ENCODE measurements around the gene PHC2. TPM values are rescaled to one million over a fixed set of nuclear protein-coding genes. Genes with fewer than 3 reads are reported as not detected.
A peak's percentile ranks its signal among the peaks of the same experiment; 100 is the strongest.

Gene PHC2
- total and polyA plus RNA-seq, 7 experiments from 2014 or later = 10.0 to 45.5 (median 35.0) TPM

DNA sequence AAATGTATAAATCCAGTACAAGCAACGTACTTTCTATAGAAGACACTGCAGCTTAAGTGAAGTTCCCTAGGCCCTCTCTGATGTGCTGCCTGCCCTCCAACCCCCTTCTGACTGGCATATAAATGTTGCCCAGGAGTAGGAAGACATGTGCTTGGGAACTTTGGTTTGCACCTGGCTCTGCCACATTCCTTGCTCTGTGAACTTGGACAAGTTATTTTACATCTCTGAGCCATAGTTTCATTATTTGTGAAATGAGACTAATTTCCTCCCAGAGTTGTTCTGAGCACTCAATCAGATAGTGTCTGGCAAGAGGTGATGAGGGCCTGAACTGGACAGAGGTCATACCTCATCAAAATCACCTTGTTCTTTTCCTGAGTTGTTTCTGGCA, 3.5 kb upstream of the PHC2 start:
- Mint-ChIP-seq H3K4me1 (peaks cover 0 to 5% (median 4%) of the 10 kb centered on the region in 7 donors), H3K4me3 (no peak overlapping the region), H3K27me3 (peaks cover 0 to 43% (median under 1%) of the 10 kb centered on the region in 5 donors), H3K36me3 (no peaks in the 10 kb centered on the region), H3K9me3 (no peaks in the 10 kb centered on the region), H3K27ac (no peak overlapping the region)
- Histone ChIP-seq H3K36me3 (ENCODE audit: control insufficient read depth in 2 of 3, insufficient read depth in 3 of 3, low read length in 3 of 3) (no peaks in the 10 kb centered on the region), H3K27me3 (ENCODE audit: control insufficient read depth in 2 of 2, insufficient read depth in 2 of 2, low read length in 2 of 2) (no peaks in the 10 kb centered on the region), H3K4me1 (ENCODE audit: control insufficient read depth in 2 of 2, insufficient read depth in 2 of 2, low read length in 2 of 2) (peaks cover 0 to 6% of the 10 kb centered on the region in 2 donors), H3K9me3 (ENCODE audit: control insufficient read depth in 2 of 3, low read length in 3 of 3) (no peaks in the 10 kb centered on the region), H3K4me3 (ENCODE audit: low read length) (no peak overlapping the region), H3K27ac (ENCODE audit: low read depth, low read length) (no peak overlapping the region)
- ChIA-PET POLR2A (no interaction called here), CTCF (no interaction called here)
- intact Hi-C loops (cut with micrococcal nuclease) = no loop called here
- no peak for ATAC-seq
- no peak for DNase-seq

DNA sequence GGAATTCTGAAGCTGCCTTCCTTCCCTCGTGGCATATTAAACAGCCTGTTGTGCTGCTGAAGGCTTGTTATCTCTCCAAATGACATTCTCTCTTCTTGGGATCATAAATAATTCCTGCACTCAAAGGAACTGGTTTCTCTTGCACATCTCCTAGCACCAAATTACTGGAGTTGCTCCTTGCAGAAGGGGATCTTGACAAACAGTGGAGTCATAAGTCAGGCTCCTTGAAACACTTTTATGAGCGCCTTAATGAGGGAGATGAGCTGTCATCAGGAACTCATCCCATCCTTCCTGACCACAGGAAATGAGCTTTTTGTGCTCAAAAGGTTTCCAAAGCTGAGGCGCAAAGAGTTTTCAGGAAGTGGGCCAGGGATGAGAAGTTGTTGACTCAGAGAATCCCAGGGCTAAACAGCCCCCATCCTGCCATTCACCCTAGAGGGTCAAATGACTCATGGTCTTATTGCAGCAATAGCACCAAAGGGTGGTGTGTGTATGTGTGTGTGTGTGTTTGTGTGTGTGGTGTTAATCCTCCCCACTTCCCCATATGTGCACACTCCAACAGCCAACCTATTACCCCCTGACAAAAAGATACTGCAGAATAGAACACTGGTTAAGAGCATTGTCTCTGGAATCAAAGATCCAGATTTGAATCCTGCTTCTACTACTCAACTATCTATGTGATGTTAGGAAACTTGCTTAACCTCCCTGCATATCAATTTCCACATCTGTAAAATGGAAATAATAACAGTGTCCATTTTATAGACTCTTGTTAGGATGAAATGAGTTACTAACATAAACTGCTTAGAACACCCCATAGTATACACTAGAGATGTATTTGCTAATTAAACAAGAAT, 2.8 kb upstream of the PHC2 start:
- Mint-ChIP-seq H3K4me1 (peaks cover 0 to 5% (median 4%) of the 10 kb centered on the region in 7 donors), H3K27ac (no peak overlapping the region), H3K27me3 (peaks cover 0 to 41% (median 0%) of the 10 kb centered on the region in 5 donors), H3K36me3 (no peaks in the 10 kb centered on the region), H3K4me3 (no peak overlapping the region), H3K9me3 (no peaks in the 10 kb centered on the region)
- H3K27me3 ChIP-seq (ENCODE audit: control insufficient read depth in 2 of 2, insufficient read depth in 2 of 2, low read length in 2 of 2) = no peaks in the 10 kb centered on the region
- POLR2A ChIA-PET = no interaction called here
- no peak overlapping the region for H3K27ac ChIP-seq (ENCODE audit: low read depth, low read length)
- H3K9me3 ChIP-seq (ENCODE audit: control insufficient read depth in 2 of 3, low read length in 3 of 3) = no peaks in the 10 kb centered on the region
- CTCF ChIA-PET = no interaction called here
- intact Hi-C loops (cut with micrococcal nuclease) = no loop called here
- no peak overlapping the region for H3K4me3 ChIP-seq (ENCODE audit: low read length)
- peak; percentile 51 for ATAC-seq
- no peaks in the 10 kb centered on the region for H3K36me3 ChIP-seq (ENCODE audit: control insufficient read depth in 2 of 3, insufficient read depth in 3 of 3, low read length in 3 of 3)
- H3K4me1 ChIP-seq (ENCODE audit: control insufficient read depth in 2 of 2, insufficient read depth in 2 of 2, low read length in 2 of 2) = peaks cover 0 to 6% of the 10 kb centered on the region in 2 donors
- no peak for DNase-seq

DNA sequence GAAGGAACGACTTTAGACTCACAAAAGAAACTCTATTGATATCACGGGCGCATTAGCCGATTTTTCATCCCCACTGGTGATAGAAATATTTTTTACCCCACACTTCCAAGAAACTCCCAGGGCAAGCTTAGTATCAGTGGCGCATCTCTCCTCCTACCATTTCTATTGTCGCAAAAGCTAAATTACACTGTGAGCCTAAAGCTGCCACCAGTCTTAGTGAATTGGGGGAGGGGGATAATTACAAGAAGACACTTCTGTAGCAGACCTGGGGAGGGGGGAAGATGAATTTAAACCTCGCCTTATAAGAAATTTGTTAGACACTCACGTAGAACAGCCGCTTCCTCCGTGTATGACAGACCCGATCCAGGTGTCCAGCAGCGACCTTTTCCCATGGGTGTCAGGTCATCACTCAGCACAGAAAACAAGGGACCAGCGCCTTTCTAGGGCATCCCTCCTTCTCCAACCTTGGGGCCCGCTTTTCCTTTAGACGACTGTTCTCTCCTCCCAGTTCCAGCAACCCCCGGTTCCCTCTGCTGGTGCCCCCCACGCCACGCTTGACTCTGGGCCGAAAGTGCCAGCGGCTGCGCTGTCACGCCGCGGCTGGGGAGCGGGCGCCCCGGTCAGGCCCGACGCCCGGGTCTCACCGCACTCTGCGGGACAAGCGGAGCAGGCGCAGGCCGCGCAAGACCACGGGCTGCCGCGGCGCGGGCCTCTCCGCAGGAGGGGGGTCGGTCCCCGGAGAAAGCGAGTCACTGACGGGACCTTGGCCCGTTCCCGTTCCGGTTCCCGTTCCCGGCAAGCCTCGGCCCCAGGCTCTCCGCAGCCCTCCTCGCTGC, 821 bp downstream of the PHC2 start:
- intact Hi-C loops (cut with micrococcal nuclease) = loop anchor here in 1 of 2 donors (2.0 kb wide), 1 partner anchor 79 kb away; no protein-coding TSS in a partner anchor
- DNase-seq (peak in 5 of 9 donors; percentile 1 to 12 (median 4)), ATAC-seq (no peak)
- Mint-ChIP-seq H3K27me3 (peaks cover 3 to 46% (median 13%) of the 10 kb centered on the region in 5 donors), H3K27ac (peak overlapping the region in 2 of 9 donors; percentile 2 to 22), H3K4me3 (no peak overlapping the region), H3K36me3 (no peaks in the 10 kb centered on the region), H3K9me3 (peaks cover 0 to 2% (median 0%) of the 10 kb centered on the region in 11 donors), H3K4me1 (peaks cover 0 to 5% (median 4%) of the 10 kb centered on the region in 7 donors)
- H3K27ac ChIP-seq (ENCODE audit: low read depth, low read length) = no peak overlapping the region
- H3K4me1 ChIP-seq (ENCODE audit: control insufficient read depth in 2 of 2, insufficient read depth in 2 of 2, low read length in 2 of 2) = peaks cover 0 to 6% of the 10 kb centered on the region in 2 donors
- POLR2A ChIA-PET = no interaction called here
- peak overlapping the region; percentile 18 for H3K4me3 ChIP-seq (ENCODE audit: low read length)
- H3K36me3 ChIP-seq (ENCODE audit: control insufficient read depth in 2 of 3, insufficient read depth in 3 of 3, low read length in 3 of 3) = no peaks in the 10 kb centered on the region
- H3K9me3 ChIP-seq (ENCODE audit: control insufficient read depth in 2 of 3, low read length in 3 of 3) = no peaks in the 10 kb centered on the region
- no peaks in the 10 kb centered on the region for H3K27me3 ChIP-seq (ENCODE audit: control insufficient read depth in 2 of 2, insufficient read depth in 2 of 2, low read length in 2 of 2)
- CTCF ChIA-PET = no interaction called here

DNA sequence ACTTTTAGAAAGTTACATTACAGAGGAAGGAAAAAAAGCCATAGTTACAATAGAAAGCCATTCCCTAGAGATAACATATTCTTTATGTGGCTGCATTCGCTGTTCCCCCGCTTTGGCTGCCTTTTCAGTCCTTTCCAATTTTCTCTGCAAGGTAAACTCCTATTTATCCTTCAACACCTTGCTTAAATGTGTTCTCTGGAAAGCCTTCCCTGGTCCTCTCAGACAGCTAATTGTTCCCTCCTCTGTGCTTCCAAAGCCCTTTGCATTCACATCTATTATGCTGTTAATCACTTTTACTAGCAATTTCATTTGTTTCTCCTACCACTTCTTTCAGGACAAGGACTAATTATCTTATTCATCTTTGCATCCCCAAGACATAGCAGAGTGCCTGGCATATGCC, 1.6 kb downstream of the PHC2 start:
- Mint-ChIP-seq H3K27me3 (peaks cover 9 to 44% (median 13%) of the 10 kb centered on the region in 5 donors), H3K27ac (no peak overlapping the region), H3K36me3 (no peaks in the 10 kb centered on the region), H3K9me3 (peaks cover 0 to 2% (median 0%) of the 10 kb centered on the region in 11 donors), H3K4me3 (no peak overlapping the region), H3K4me1 (peaks cover 0 to 5% (median 4%) of the 10 kb centered on the region in 7 donors)
- Histone ChIP-seq H3K4me1 (ENCODE audit: control insufficient read depth in 2 of 2, insufficient read depth in 2 of 2, low read length in 2 of 2) (peaks cover 0 to 6% of the 10 kb centered on the region in 2 donors), H3K27me3 (ENCODE audit: control insufficient read depth in 2 of 2, insufficient read depth in 2 of 2, low read length in 2 of 2) (no peaks in the 10 kb centered on the region), H3K36me3 (ENCODE audit: control insufficient read depth in 2 of 3, insufficient read depth in 3 of 3, low read length in 3 of 3) (no peaks in the 10 kb centered on the region), H3K27ac (ENCODE audit: low read depth, low read length) (no peak overlapping the region), H3K4me3 (ENCODE audit: low read length) (no peak overlapping the region), H3K9me3 (ENCODE audit: control insufficient read depth in 2 of 3, low read length in 3 of 3) (no peaks in the 10 kb centered on the region)
- intact Hi-C loops (cut with micrococcal nuclease) = no loop called here
- POLR2A ChIA-PET = no interaction called here
- DNase-seq = no peak
- CTCF ChIA-PET = no interaction called here
- ATAC-seq = no peak

DNA sequence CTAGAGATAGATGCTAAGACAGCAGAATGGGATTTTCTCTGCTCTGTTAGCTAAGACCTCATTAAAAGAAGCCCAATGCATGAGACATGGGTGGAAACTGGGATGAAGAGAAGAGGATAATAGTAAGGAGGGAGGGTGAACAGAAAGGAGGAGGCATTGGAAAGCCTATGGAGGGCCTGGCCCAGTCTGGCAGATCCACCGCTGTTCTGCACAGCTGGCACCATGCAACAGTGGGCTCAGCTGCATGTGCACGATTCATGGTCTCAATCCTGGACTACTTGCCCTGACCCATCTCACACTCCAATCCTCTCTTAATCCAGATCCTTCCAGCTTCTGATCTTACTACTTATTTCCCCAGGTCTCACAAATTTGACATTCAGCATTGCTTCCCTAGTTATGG, 2.2 kb downstream of the PHC2 start:
- Mint-ChIP-seq H3K27me3 (peaks cover 9 to 40% (median 14%) of the 10 kb centered on the region in 5 donors), H3K4me1 (peaks cover 0 to 5% (median 4%) of the 10 kb centered on the region in 7 donors), H3K27ac (no peak overlapping the region), H3K9me3 (peaks cover 0 to 2% (median 0%) of the 10 kb centered on the region in 11 donors), H3K4me3 (no peak overlapping the region), H3K36me3 (no peaks in the 10 kb centered on the region)
- no peak overlapping the region for H3K27ac ChIP-seq (ENCODE audit: low read depth, low read length)
- intact Hi-C loops (cut with micrococcal nuclease) = no loop called here
- ChIA-PET POLR2A (no interaction called here), CTCF (no interaction called here)
- ATAC-seq = no peak
- H3K9me3 ChIP-seq (ENCODE audit: control insufficient read depth in 2 of 3, low read length in 3 of 3) = no peaks in the 10 kb centered on the region
- no peak for DNase-seq
- no peaks in the 10 kb centered on the region for H3K36me3 ChIP-seq (ENCODE audit: control insufficient read depth in 2 of 3, insufficient read depth in 3 of 3, low read length in 3 of 3)
- H3K4me3 ChIP-seq (ENCODE audit: low read length) = no peak overlapping the region
- H3K27me3 ChIP-seq (ENCODE audit: control insufficient read depth in 2 of 2, insufficient read depth in 2 of 2, low read length in 2 of 2) = no peaks in the 10 kb centered on the region
- H3K4me1 ChIP-seq (ENCODE audit: control insufficient read depth in 2 of 2, insufficient read depth in 2 of 2, low read length in 2 of 2) = peaks cover 0 to 6% of the 10 kb centered on the region in 2 donors

- H3K9me3 ChIP-seq (ENCODE audit: control insufficient read depth in 2 of 3, low read length in 3 of 3) = no peaks in the 10 kb centered on the region
- DNase-seq = no peak
- Mint-ChIP-seq H3K36me3 (peaks cover 0 to 3% (median 0%) of the 10 kb centered on the region in 5 donors), H3K4me3 (no peak overlapping the region), H3K27me3 (peaks cover 15 to 39% (median 25%) of the 10 kb centered on the region in 5 donors), H3K27ac (no peak overlapping the region), H3K4me1 (peaks cover 0 to 5% (median 4%) of the 10 kb centered on the region in 7 donors), H3K9me3 (peaks cover 0 to 2% (median 0%) of the 10 kb centered on the region in 11 donors)
- CTCF ChIA-PET = no interaction called here
- ATAC-seq = no peak
- no peak overlapping the region for H3K27ac ChIP-seq (ENCODE audit: low read depth, low read length)
- intact Hi-C loops (cut with micrococcal nuclease) = no loop called here
- H3K4me1 ChIP-seq (ENCODE audit: control insufficient read depth in 2 of 2, insufficient read depth in 2 of 2, low read length in 2 of 2) = peaks cover 0 to 6% of the 10 kb centered on the region in 2 donors
- no peaks in the 10 kb centered on the region for H3K36me3 ChIP-seq (ENCODE audit: control insufficient read depth in 2 of 3, insufficient read depth in 3 of 3, low read length in 3 of 3)
- no peaks in the 10 kb centered on the region for H3K27me3 ChIP-seq (ENCODE audit: control insufficient read depth in 2 of 2, insufficient read depth in 2 of 2, low read length in 2 of 2)
- POLR2A ChIA-PET = no interaction called here
- no peak overlapping the region for H3K4me3 ChIP-seq (ENCODE audit: low read length)
Observed at GRCh38 chr1:33426916-33427315, 4.0 kb downstream of the PHC2 start.

Data from naive thymus-derived CD4-positive, alpha-beta T cell (primary cell).